ENCODE data around the gene PRR20D.
"Not testable (repeated sequence)": the region's sequence is repeated elsewhere in the genome, so short reads cannot be mapped to it uniquely, and the experiment has no call there.

Gene PRR20D

DNA sequence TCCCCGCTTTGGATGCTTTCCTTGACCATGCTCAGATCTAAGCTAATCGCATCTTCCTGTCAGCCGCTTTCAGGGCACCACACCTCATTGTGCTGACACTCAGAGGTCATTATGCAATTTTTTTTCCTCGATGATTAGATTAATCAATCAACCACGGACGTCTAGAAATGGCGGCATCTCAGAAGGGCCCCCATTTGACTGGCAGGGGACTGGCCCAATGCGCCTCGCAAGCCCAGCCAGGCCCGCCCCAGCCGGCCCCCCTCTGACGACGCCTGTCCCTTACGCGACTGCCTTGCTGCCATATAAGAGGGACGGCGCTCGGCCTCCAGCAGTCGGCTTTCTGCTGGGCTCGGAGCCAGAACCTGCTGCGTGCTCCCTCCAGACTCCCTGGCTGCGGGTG lies at the start of gene PRR20D:
TSS of gene PRR20D (plus strand) at position 301 of the 400 bp plus-strand sequence. CDS start 387 bp downstream, outside the sequence.
- not testable (repeated sequence) for DNase-seq (ENCODE audit: low spot score)

DNA sequence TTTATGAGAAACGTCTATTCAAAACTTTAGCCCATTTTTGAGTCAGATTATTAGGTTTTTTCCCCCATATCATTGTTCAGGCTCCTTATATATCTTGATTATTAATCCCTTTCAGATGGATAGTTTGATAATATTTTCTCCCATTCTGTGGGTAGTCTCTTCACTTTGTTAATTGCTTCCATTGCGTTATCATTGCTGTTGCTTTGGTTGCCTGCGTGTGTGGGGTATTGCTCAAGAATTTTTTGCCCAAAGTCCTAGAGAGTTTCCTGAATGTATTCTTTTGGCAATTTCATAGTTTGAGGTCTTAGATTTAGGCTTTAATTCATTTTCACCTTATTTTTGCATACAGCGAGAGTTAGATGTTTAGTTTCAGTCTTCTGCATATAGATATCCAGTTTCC lies 45.5 kb upstream of the PRR20D start:
- DNase-seq (ENCODE audit: low spot score) = no peak

DNA sequence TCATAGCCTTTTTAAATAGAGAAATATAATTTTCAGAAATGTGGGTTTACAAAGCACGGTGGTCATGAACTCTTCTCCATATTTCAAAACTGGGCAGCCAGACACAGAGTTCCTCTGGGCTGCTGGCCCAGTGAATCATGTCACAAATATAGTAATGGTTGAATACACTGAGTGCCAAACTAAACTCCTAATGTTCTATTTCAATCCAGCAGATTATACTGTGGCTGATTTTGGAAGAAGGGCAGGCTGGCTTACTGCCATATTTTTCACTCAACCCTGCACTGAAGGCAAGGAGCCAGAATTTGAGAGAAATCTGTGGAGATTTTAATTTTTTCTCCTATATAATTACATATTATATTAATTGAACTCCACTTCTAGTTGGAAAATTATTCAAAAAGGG lies 36.8 kb upstream of the PRR20D start:
- DNase-seq (ENCODE audit: low spot score) = no peak

DNA sequence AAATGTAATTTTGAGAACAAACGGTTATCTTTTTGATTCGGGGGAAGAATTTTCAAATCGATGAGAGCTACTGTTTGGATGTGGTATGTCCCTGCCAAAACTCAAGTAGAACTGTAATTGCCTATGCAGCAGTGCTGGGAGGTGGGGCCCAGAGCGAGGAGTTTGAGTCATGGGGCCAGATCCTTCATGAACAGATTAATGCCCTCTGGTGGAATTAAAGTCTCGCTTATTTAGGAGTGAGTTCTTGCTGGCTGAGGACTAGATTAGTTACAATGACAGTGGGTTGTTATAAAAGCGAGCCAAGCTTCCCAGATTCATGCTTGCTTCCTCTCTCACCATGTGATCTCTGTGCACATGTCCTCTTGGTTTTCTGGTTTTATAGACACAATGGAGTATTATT lies 31.5 kb upstream of the PRR20D start:
- DNase-seq (ENCODE audit: low spot score) = no peak

DNA sequence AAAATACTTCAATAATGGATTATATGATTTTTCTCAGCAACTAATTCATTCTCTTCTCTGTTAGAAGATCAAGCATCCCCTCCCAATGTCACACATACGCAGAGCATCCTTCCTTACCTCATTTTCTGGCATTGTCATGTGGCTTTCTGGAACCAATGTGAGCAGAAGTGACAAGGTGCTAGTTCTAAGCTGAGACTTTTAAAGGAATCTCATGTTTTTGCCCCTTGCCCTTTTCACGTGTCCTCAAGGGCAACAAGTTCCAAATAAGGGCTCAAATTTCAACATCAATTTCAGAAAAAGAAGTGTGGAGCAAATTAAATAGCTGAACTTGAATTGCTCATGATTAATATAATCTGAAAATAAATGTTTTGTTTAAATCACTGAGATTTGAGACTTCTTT lies 24.3 kb upstream of the PRR20D start:
- DNase-seq (ENCODE audit: low spot score) = no peak

DNA sequence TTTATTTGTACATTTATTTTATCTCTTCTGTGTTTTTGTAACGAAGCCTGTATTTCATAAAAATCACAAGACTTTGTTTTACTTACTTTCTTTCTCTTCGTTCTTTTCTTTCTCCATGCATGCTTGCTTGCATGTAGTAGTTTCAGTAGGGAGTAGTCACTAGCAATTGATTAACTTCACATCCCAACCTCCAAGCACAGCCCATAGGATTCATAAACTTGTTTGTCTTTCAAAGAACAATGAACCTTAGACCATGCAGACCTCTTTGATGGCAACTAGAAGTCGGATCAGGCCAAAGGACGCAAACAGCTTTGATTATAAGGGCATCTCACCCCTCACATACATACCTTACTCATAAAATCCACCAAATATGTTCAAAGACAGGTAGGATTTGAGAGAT lies 22.8 kb upstream of the PRR20D start:
- DNase-seq (ENCODE audit: low spot score) = no peak

DNA sequence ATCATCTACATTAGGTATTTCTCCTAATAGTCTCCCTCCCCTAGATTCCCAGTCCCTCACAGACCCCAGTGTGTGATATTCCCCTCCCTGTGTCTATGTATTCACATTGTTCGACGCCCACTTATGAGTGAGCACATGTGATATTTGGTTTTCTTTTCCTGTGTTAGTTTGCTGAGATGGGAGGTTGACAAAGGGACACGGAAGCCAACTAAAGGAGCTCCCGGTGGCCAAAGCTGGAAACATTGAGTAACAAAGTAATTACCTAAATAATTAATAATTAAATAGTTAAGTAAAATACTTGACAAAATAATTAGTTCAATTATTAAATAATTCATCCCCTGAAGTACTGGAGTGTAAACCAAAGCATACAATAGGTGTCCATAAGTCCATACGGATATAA lies 21.4 kb upstream of the PRR20D start:
- no peak for DNase-seq (ENCODE audit: low spot score)

DNA sequence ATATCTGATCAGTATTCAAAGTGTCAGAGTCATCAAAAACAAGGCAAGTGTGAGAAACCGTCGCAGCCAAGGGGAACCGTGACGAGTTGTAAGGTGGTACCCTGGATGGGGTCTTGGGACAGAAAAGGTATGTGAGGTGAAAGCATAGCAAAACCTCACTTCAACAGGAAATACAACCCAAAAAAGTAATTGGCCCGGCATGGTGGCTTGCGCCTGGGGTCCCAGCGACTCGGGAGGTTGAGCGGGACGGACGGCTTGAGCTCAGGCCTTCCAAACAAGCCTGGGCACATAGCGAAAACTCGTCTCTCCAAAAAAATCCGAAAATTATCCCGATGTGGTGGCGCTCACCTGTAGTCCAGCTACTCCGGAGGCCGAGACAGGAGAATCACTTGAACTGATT lies 20.7 kb upstream of the PRR20D start:
- not testable (repeated sequence) for DNase-seq (ENCODE audit: low spot score)

DNA sequence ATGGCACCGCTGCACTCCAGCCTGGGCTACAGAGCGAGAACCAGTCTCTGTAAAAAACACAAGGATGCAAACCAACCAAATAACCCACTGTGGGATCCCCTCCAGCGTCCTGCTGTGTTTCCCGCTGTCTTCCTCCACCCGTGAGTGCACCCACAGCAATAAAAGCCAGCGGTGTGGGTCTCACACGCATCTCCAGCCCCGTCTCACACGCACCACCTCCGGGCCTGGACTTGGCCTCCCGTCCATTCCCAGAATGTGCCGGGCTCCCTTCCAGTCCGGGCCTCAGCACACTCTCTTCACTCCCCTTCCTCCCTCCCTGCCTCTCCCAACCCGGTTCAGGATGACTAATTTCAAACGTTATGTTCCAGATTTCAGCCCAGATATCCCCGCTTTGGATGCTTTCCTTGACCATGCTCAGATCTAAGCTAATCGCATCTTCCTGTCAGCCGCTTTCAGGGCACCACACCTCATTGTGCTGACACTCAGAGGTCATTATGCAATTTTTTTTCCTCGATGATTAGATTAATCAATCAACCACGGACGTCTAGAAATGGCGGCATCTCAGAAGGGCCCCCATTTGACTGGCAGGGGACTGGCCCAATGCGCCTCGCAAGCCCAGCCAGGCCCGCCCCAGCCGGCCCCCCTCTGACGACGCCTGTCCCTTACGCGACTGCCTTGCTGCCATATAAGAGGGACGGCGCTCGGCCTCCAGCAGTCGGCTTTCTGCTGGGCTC lies 20.0 kb upstream of the PRR20D start, which contains the start of gene PRR20A:
TSS of gene PRR20A (plus strand) at position 684 of the 734 bp plus-strand sequence. CDS start 387 bp downstream, outside the sequence.
- not testable (repeated sequence) for DNase-seq (ENCODE audit: low spot score)

DNA sequence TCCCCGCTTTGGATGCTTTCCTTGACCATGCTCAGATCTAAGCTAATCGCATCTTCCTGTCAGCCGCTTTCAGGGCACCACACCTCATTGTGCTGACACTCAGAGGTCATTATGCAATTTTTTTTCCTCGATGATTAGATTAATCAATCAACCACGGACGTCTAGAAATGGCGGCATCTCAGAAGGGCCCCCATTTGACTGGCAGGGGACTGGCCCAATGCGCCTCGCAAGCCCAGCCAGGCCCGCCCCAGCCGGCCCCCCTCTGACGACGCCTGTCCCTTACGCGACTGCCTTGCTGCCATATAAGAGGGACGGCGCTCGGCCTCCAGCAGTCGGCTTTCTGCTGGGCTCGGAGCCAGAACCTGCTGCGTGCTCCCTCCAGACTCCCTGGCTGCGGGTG lies 13.2 kb upstream of the PRR20D start, which contains the start of gene PRR20B:
TSS of gene PRR20B (plus strand) at position 301 of the 400 bp plus-strand sequence. CDS start 387 bp downstream, outside the sequence.
- DNase-seq (ENCODE audit: low spot score) = not testable (repeated sequence)

DNA sequence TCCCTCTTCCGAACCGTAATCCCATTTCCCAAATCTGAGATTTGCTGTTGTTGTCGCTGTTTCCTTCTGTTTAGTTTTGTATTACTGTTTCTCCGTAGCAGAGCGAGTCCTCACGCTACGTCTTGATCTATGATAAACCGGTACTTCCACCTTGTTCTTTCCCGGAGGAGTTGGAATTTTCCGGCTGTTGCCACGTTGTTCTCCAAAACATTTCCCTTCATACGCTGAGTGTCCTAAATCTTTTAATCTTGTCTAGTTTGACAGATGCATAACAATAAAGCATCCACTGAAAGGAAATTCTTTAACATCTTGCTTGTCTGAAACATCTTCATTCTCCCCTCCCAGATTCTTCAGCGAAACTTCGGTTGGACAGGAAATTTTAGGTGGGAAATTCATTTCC lies 12.3 kb upstream of the PRR20D start:
- not testable (repeated sequence) for DNase-seq (ENCODE audit: low spot score)

DNA sequence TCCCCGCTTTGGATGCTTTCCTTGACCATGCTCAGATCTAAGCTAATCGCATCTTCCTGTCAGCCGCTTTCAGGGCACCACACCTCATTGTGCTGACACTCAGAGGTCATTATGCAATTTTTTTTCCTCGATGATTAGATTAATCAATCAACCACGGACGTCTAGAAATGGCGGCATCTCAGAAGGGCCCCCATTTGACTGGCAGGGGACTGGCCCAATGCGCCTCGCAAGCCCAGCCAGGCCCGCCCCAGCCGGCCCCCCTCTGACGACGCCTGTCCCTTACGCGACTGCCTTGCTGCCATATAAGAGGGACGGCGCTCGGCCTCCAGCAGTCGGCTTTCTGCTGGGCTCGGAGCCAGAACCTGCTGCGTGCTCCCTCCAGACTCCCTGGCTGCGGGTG lies 6.7 kb upstream of the PRR20D start, which contains the start of gene PRR20C:
TSS of gene PRR20C (plus strand) at position 301 of the 400 bp plus-strand sequence. CDS start 387 bp downstream, outside the sequence.
- DNase-seq (ENCODE audit: low spot score) = not testable (repeated sequence)

DNA sequence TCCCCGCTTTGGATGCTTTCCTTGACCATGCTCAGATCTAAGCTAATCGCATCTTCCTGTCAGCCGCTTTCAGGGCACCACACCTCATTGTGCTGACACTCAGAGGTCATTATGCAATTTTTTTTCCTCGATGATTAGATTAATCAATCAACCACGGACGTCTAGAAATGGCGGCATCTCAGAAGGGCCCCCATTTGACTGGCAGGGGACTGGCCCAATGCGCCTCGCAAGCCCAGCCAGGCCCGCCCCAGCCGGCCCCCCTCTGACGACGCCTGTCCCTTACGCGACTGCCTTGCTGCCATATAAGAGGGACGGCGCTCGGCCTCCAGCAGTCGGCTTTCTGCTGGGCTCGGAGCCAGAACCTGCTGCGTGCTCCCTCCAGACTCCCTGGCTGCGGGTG lies 6.5 kb downstream of the PRR20D start, which contains the start of gene PRR20E:
TSS of gene PRR20E (plus strand) at position 301 of the 400 bp plus-strand sequence. CDS start 387 bp downstream, outside the sequence.
- not testable (repeated sequence) for DNase-seq (ENCODE audit: low spot score)

DNA sequence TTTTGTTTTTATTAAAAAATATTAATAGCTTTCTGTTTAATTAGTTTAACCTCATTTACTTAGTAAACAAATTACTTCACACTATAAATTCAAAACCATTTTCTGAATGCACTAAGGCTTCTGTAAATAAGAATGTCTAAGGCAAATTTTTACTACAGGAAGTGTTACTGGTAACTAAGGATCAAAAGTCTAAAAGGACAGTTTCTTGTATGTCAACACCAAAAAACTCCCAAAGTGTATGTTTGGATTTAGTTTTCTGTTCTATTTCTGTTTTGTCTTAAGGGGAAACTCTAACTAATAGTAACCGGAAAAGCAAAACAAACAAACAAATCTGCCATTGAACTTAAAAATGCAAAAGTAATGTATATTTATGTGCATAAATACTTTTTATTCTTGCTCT lies 31.2 kb downstream of the PRR20D start:
- no peak for DNase-seq (ENCODE audit: low spot score)

DNA sequence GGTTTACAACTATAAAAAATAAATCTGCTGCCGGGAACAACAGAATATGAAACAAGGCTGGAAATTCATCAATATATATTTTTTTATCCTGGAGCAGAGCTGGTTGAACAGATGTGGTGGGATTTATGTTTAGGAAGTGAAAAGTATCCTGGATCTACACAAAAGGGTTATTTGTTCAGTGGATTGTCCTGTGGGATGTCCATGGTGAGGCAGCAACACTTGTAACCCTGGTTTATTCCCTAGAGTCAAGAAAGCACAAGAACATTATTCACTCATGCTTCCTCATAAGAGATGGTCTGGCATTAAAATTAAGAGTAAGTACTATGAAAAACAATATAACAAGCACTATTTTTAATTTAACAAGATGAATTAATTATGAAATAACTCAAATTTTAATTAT lies 52.6 kb downstream of the PRR20D start:
- no peak for DNase-seq (ENCODE audit: low spot score)

Data from CD4-positive, alpha-beta T cell treated with Interleukin-15 for 4 hours (primary cell).